Measurements from ENCODE around the gene VCX2. TPM values are rescaled to one million over a fixed set of nuclear protein-coding genes. Genes with fewer than 3 reads are reported as not detected.

Gene VCX2
- total and polyA plus RNA-seq, 3 donors from 2014 or later = 13.9 to 57.7 (median 32.2) TPM

GRCh38 chrX:8194216-8194615 is 23.1 kb upstream of the VCX2 start:
- no peak overlapping the region for H3K27ac ChIP-seq
- no peak overlapping the region for H3K4me3 ChIP-seq
- H3K9me3 ChIP-seq = no peaks in the 10 kb centered on the region
- 80 to 90% methylated on average over 2 of the region's 2 CpGs for WGBS, 2 donors
- DNase-seq = no peak
- TF ChIP-seq POLR2A (IDR thresholded peaks at IDR 0.05) (no peak), CTCF (IDR thresholded peaks at IDR 0.05) (no peak)
- no peaks in the 10 kb centered on the region for H3K36me3 ChIP-seq (ENCODE audit: low read depth, missing control alignments)
- intact Hi-C loops (cut with DNase I; ENCODE audit: low total_unique reads) = no loop called here
- no peaks in the 10 kb centered on the region for H3K27me3 ChIP-seq
- no peaks in the 10 kb centered on the region for H3K4me1 ChIP-seq

DNA sequence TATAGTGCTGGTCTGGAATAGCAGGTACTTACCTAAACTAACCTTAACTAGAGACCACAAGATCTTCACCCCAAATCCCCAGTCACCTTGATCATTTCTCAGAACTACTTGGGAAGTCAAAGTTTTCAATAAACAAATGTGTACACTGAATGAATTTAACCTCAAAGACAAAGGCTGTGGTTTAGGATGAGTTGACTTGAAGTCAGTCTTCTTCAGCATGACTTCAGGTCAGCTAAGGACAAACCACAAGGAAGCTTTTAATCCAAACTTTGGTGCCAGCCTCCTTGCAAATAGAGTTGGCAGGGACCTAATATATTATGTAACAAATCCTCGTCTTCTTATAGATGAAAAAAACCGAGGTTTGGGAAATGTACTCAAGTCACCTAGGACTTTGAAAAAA is 21.2 kb upstream of the VCX2 start:
- no peaks in the 10 kb centered on the region for H3K9me3 ChIP-seq
- no peaks in the 10 kb centered on the region for H3K36me3 ChIP-seq (ENCODE audit: low read depth, missing control alignments)
- TF ChIP-seq CTCF (IDR thresholded peaks at IDR 0.05) = no peak
- no peak for TF ChIP-seq POLR2A (IDR thresholded peaks at IDR 0.05)
- H3K27me3 ChIP-seq = no peaks in the 10 kb centered on the region
- 64 to 75% methylated on average over 2 of the region's 2 CpGs for WGBS, 2 donors
- no peak for DNase-seq
- H3K4me3 ChIP-seq = no peak overlapping the region
- no peak overlapping the region for H3K27ac ChIP-seq
- intact Hi-C loops (cut with DNase I; ENCODE audit: low total_unique reads) = no loop called here
- H3K4me1 ChIP-seq = no peaks in the 10 kb centered on the region

- Histone ChIP-seq H3K9me3 (no peaks in the 10 kb centered on the region), H3K4me3 (no peak overlapping the region)
- no peak for DNase-seq
Observed at GRCh38 chrX:8191022-8191421, 20.0 kb upstream of the VCX2 start.

GRCh38 chrX:8190341-8190830 is 19.3 kb upstream of the VCX2 start:
- intact Hi-C loops (cut with DNase I; ENCODE audit: low total_unique reads) = no loop called here
- Histone ChIP-seq H3K9me3 (no peaks in the 10 kb centered on the region), H3K36me3 (ENCODE audit: low read depth, missing control alignments) (no peaks in the 10 kb centered on the region), H3K4me1 (no peaks in the 10 kb centered on the region), H3K27me3 (no peaks in the 10 kb centered on the region), H3K4me3 (no peak overlapping the region), H3K27ac (no peak overlapping the region)
- WGBS, 2 donors = 92 to 93% methylated on average over 4 of the region's 4 CpGs
- no peak for DNase-seq
- no peak for TF ChIP-seq POLR2A (IDR thresholded peaks at IDR 0.05)
- no peak for TF ChIP-seq CTCF (IDR thresholded peaks at IDR 0.05)

More at GRCh38 chrX:8191022-8191421, 20.0 kb upstream of the VCX2 start:
- TF ChIP-seq CTCF (IDR thresholded peaks at IDR 0.05) (no peak), POLR2A (IDR thresholded peaks at IDR 0.05) (no peak)
- H3K27ac ChIP-seq = no peak overlapping the region
- no peaks in the 10 kb centered on the region for H3K27me3 ChIP-seq
- intact Hi-C loops (cut with DNase I; ENCODE audit: low total_unique reads) = no loop called here
- WGBS, 2 donors = 80 to 98% methylated on average over 7 to 8 of the region's 8 CpGs
- H3K4me1 ChIP-seq = no peaks in the 10 kb centered on the region
- no peaks in the 10 kb centered on the region for H3K36me3 ChIP-seq (ENCODE audit: low read depth, missing control alignments)

DNA sequence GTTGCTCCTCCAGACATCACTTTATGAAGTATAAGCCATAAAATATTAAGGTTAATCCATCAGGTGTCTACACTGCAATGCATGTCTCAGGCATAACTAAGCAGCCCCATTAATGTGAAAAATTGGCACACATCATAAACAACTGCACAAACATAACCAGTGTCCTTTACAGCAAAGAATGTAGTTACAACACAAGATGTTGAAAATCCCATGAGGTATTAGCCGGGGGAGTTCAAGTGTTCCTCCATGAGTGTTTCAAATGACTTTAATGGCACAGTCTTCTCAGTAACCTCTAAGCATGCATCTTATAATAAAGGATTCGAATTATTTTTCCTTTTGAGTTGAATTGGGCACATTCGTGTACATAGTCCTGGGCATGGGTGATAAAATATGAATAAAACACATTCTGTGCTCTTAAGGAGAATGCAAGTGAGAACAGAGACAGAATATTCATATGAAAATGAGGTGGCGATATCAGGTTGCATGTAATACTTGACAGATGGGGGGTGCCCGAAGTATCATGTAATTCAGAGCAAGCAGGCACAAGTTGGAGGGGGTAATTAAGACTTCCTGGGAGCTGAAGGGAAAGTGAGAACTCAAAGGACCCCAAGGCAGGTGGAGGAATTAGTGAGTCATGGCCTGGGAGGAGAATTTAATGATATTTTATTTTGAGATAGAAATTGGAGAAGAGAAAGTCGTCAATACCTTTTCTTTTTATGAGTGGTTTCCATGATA is 18.2 kb upstream of the VCX2 start:
- no peaks in the 10 kb centered on the region for H3K4me1 ChIP-seq
- no peak for DNase-seq
- H3K27me3 ChIP-seq = no peaks in the 10 kb centered on the region
- H3K27ac ChIP-seq = no peak overlapping the region
- no peaks in the 10 kb centered on the region for H3K36me3 ChIP-seq (ENCODE audit: low read depth, missing control alignments)
- H3K9me3 ChIP-seq = no peaks in the 10 kb centered on the region
- no peak overlapping the region for H3K4me3 ChIP-seq
- intact Hi-C loops (cut with DNase I; ENCODE audit: low total_unique reads) = no loop called here
- WGBS, 2 donors = 88 to 92% methylated on average over 5 to 6 of the region's 6 CpGs
- no peak for TF ChIP-seq POLR2A (IDR thresholded peaks at IDR 0.05)
- no peak for TF ChIP-seq CTCF (IDR thresholded peaks at IDR 0.05)

Measured in testis (tissue), 3 donors.